A549 (cell line): ENCODE measurements around the gene STAT4.

ENCODE experiments used
- BHLHE40 ChIP-seq: IDR thresholded peaks from 2 replicates; pipeline ENCODE4 v1.6.1; 2012; ENCODE audit warnings: low read depth, low read length, inconsistent platforms
- CEBPB ChIP-seq, 2 experiments: fragments of >200 bp in 1 of 2; sonication (Bioruptor Twin) in 1 of 2; formaldehyde crosslinking in 1 of 2; IDR thresholded peaks; 2 replicates each; pipeline ENCODE4 v1.6.1; 2012 to 2016
- MYC ChIP-seq: IDR thresholded peaks from 2 replicates; pipeline ENCODE4 v1.6.1; 2012; ENCODE audit warnings: mild to moderate bottlenecking, inconsistent platforms, low read length, improper control_type of control experiment, borderline replicate concordance
- RAD21 ChIP-seq, 2 experiments: fragments of >200 bp in 1 of 2; sonication (Bioruptor Twin) in 1 of 2; formaldehyde crosslinking in 1 of 2; IDR thresholded peaks in 1 of 2; conservative IDR thresholded peaks in 1 of 2; 2 replicates in 1 of 2; 3 replicates in 1 of 2; pipeline ENCODE4 v1.6.1; 2012 to 2018; ENCODE audit warnings: inconsistent platforms in 1 of 2
- RFX5 ChIP-seq: fragments of 450-650 bp; IDR thresholded peaks from 2 replicates; pipeline ENCODE4 v1.7.1; 2014; ENCODE audit warnings: antibody characterized with exemption, mild to moderate bottlenecking, moderate library complexity
- ZFP36 ChIP-seq: fragments of 450-650 bp; IDR thresholded peaks from 2 replicates; pipeline ENCODE4 v1.6.1; 2014; ENCODE audit warnings: borderline replicate concordance; ENCODE audit not compliant: partially characterized antibody
- TF ChIP-seq, protein P1 (sequence below): fragments of >200 bp; sonication (Bioruptor Twin); formaldehyde crosslinking; IDR thresholded peaks from 3 replicates; pipeline ENCODE4 v1.6.1; 2016
- TF ChIP-seq, protein P2 (sequence below): IDR thresholded peaks from 2 replicates; pipeline ENCODE4 v1.6.1; 2012
- TF ChIP-seq, protein P3 (sequence below): fragments of 150-350 bp; IDR thresholded peaks from 2 replicates; pipeline ENCODE4 v1.6.1; 2014; ENCODE audit warnings: low read depth, mild to moderate bottlenecking, low read length

DNA sequence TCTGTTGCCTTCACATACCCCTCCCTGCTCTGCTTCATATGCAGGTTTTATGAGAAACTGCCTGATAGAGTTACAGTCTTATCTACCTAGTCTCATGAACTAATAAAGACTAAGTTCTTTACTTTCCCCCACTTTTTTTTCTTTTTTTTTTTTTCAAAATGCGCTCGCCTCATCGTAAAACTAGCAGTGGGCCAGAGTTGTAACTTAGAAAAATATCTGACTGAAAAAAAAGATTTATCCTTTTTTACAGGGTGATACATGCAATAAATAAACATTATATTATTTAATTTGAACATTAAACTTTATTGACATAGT lies 83.9 kb downstream of the STAT4 start:
- TF ChIP-seq BHLHE40: no peak
- no peak for TF ChIP-seq RAD21 (conservative IDR thresholded peaks at IDR 0.05 in 1 of 2, IDR thresholded peaks at IDR 0.05 in 1 of 2)
- TF ChIP-seq MYC: no peak
- no peak for TF ChIP-seq CEBPB (IDR thresholded peaks at IDR 0.05)
- TF ChIP-seq RFX5: no peak
- TF ChIP-seq, protein P1, sequence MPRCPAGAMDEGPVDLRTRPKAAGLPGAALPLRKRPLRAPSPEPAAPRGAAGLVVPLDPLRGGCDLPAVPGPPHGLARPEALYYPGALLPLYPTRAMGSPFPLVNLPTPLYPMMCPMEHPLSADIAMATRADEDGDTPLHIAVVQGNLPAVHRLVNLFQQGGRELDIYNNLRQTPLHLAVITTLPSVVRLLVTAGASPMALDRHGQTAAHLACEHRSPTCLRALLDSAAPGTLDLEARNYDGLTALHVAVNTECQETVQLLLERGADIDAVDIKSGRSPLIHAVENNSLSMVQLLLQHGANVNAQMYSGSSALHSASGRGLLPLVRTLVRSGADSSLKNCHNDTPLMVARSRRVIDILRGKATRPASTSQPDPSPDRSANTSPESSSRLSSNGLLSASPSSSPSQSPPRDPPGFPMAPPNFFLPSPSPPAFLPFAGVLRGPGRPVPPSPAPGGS: no peak
- TF ChIP-seq, protein P2, sequence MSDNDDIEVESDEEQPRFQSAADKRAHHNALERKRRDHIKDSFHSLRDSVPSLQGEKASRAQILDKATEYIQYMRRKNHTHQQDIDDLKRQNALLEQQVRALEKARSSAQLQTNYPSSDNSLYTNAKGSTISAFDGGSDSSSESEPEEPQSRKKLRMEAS: no peak
- TF ChIP-seq, protein P3, sequence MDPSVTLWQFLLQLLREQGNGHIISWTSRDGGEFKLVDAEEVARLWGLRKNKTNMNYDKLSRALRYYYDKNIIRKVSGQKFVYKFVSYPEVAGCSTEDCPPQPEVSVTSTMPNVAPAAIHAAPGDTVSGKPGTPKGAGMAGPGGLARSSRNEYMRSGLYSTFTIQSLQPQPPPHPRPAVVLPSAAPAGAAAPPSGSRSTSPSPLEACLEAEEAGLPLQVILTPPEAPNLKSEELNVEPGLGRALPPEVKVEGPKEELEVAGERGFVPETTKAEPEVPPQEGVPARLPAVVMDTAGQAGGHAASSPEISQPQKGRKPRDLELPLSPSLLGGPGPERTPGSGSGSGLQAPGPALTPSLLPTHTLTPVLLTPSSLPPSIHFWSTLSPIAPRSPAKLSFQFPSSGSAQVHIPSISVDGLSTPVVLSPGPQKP: no peak
- TF ChIP-seq ZFP36: no peak
